MM.1S (cell line): ENCODE results near the gene HECW1.

ENCODE experiments used
- DNase-seq: peaks from one replicate; pipeline ENCODE4 v3.0.0-alpha.2; 2015
- H2AFZ ChIP-seq: fragments of 300-600 bp; sonication (generic); 2 replicates; pipeline ENCODE4 v1.6.0; 2016; ENCODE audit warnings: antibody characterized with exemption, low read length
- H3F3A ChIP-seq: fragments of 300-600 bp; sonication (generic); 2 replicates; pipeline ENCODE4 v1.6.1; 2016; ENCODE audit warnings: mild to moderate bottlenecking, antibody characterized with exemption, low read length, moderate library complexity, mixed read lengths; ENCODE audit not compliant: insufficient read depth
- H3K27ac ChIP-seq: fragments of 300-600 bp; sonication (generic); 2 replicates; pipeline ENCODE4 v1.5.1; 2016; ENCODE audit warnings: mild to moderate bottlenecking, low read length
- H3K27me3 ChIP-seq: fragments of 300-600 bp; sonication (generic); replicated peaks from 2 replicates; pipeline ENCODE4 v1.6.0; 2016; ENCODE audit warnings: low read length; ENCODE audit not compliant: insufficient read depth
- H3K36me3 ChIP-seq: fragments of 300-600 bp; sonication (generic); replicated peaks from 2 replicates; pipeline ENCODE4 v1.6.1; 2016; ENCODE audit warnings: mild to moderate bottlenecking, low read length, mixed read lengths; ENCODE audit not compliant: insufficient read depth
- H3K4me1 ChIP-seq: fragments of 300-600 bp; sonication (generic); 2 replicates; pipeline ENCODE4 v1.6.1; 2016; ENCODE audit warnings: low read length, mixed read lengths
- H3K4me2 ChIP-seq: fragments of 300-600 bp; sonication (generic); 2 replicates; pipeline ENCODE4 v1.6.0; 2016; ENCODE audit warnings: low read depth, low read length
- H3K4me3 ChIP-seq: fragments of 300-600 bp; sonication (generic); 2 replicates; pipeline ENCODE4 v1.5.1; 2016; ENCODE audit warnings: low read length, mixed read lengths
- H3K79me2 ChIP-seq: fragments of 300-600 bp; sonication (generic); 2 replicates; pipeline ENCODE4 v1.6.1; 2016; ENCODE audit warnings: mixed run types, low read length, mixed read lengths
- H3K9ac ChIP-seq: fragments of 300-600 bp; sonication (generic); 2 replicates; pipeline ENCODE4 v1.6.1; 2016; ENCODE audit warnings: low read length, mixed read lengths
- H3K9me2 ChIP-seq: fragments of 300-600 bp; sonication (generic); replicated peaks from 2 replicates; pipeline ENCODE4 v1.6.1; 2016; ENCODE audit warnings: mild to moderate bottlenecking, low read length, mixed read lengths; ENCODE audit not compliant: insufficient read depth
- H3K9me3 ChIP-seq: fragments of 300-600 bp; sonication (generic); replicated peaks from 2 replicates; pipeline ENCODE4 v1.6.1; 2016; ENCODE audit warnings: mild to moderate bottlenecking, low read length, mixed read lengths; ENCODE audit not compliant: insufficient read depth
- H4K20me1 ChIP-seq: fragments of 300-600 bp; sonication (generic); 2 replicates; pipeline ENCODE4 v1.6.1; 2016; ENCODE audit warnings: mild to moderate bottlenecking, low read length, moderate library complexity, mixed read lengths; ENCODE audit not compliant: insufficient read depth
- EZH2 ChIP-seq: fragments of 300-600 bp; sonication (generic); optimal IDR thresholded peaks from 2 replicates; pipeline ENCODE3; 2017; ENCODE audit warnings: low read depth, mild to moderate bottlenecking, antibody characterized with exemption, low read length, mixed read lengths
- EZH2phosphoT487 ChIP-seq: fragments of 300-600 bp; sonication (generic); IDR thresholded peaks from 2 replicates; pipeline ENCODE4 v1.6.1; 2018; ENCODE audit warnings: antibody characterized with exemption, low read length
- TF ChIP-seq, protein P1 (sequence below): fragments of 300-600 bp; sonication (generic); IDR thresholded peaks from 2 replicates; pipeline ENCODE4 v1.5.1; 2016; ENCODE audit warnings: antibody characterized with exemption, low read length, mixed read lengths

The HECW1 gene

DNA sequence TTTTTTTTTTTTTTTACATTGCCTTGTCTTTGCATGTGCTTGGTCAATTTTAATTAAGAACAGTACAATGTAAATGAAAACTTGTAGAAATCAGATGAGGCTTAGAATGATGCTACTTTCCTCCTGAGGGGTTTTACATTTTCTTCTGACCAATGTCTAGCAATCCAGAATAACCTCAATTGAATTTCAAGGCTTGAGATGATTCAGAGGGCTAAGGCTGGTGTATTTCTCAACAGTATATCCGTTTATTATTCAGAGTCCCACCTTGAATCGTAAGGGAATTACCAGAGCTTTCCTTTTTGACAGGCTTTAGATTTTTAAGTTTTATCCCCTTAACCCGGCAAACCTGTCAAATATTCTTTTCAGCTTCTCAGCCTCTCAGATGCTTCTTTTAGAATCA is 239.2 kb downstream of the HECW1 start:
- Histone ChIP-seq H3K4me2 (no peak overlapping the region), H3K9ac (no peak overlapping the region), H3K4me1 (no peaks in the 10 kb centered on the region), H3K9me3 (no peaks in the 10 kb centered on the region), H3F3A (no peaks in the 10 kb centered on the region), H3K9me2 (no peaks in the 10 kb centered on the region), H3K36me3 (no peaks in the 10 kb centered on the region), H2AFZ (no peak overlapping the region), H3K27ac (no peak overlapping the region), H3K79me2 (no peaks in the 10 kb centered on the region), H3K27me3 (no peaks in the 10 kb centered on the region), H4K20me1 (no peaks in the 10 kb centered on the region), H3K4me3 (no peak overlapping the region)
- TF ChIP-seq EZH2phosphoT487 (no peak), EZH2 (no peak)
- TF ChIP-seq, protein P1, sequence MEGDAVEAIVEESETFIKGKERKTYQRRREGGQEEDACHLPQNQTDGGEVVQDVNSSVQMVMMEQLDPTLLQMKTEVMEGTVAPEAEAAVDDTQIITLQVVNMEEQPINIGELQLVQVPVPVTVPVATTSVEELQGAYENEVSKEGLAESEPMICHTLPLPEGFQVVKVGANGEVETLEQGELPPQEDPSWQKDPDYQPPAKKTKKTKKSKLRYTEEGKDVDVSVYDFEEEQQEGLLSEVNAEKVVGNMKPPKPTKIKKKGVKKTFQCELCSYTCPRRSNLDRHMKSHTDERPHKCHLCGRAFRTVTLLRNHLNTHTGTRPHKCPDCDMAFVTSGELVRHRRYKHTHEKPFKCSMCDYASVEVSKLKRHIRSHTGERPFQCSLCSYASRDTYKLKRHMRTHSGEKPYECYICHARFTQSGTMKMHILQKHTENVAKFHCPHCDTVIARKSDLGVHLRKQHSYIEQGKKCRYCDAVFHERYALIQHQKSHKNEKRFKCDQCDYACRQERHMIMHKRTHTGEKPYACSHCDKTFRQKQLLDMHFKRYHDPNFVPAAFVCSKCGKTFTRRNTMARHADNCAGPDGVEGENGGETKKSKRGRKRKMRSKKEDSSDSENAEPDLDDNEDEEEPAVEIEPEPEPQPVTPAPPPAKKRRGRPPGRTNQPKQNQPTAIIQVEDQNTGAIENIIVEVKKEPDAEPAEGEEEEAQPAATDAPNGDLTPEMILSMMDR, result no peak
- no peak for DNase-seq

DNA sequence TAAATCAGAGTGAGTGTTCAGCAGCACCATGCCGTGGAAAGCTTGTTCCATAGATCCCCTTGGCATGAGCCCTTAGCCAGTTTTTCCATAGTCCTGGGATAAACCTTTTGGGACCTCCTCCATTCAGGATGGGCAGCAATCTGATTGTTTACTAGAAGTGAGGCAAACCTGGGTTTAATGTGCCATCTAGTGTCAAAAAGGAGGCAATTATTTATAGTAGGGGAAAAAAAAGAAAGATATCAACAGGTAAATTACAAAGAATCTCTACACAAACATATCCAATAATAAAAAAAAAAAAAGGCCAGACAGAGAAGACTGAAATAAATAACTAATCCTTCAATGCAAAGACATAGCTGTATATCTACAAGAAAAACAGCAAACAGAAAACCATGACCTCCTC is 241.5 kb downstream of the HECW1 start:
- Histone ChIP-seq H3K4me3 (no peak overlapping the region), H2AFZ (no peak overlapping the region), H3K9ac (no peak overlapping the region), H4K20me1 (no peaks in the 10 kb centered on the region), H3K36me3 (no peaks in the 10 kb centered on the region), H3K27ac (no peak overlapping the region), H3K27me3 (no peaks in the 10 kb centered on the region), H3K9me3 (no peaks in the 10 kb centered on the region), H3K4me2 (no peak overlapping the region), H3K9me2 (no peaks in the 10 kb centered on the region), H3K79me2 (no peaks in the 10 kb centered on the region), H3F3A (no peaks in the 10 kb centered on the region), H3K4me1 (no peaks in the 10 kb centered on the region)
- TF ChIP-seq EZH2phosphoT487, result no peak
- no peak for TF ChIP-seq EZH2
- TF ChIP-seq, protein P1, result 0 out of 2 replicates have a peak, but pooled peaks have one; percentile 12
- no peak for DNase-seq

DNA sequence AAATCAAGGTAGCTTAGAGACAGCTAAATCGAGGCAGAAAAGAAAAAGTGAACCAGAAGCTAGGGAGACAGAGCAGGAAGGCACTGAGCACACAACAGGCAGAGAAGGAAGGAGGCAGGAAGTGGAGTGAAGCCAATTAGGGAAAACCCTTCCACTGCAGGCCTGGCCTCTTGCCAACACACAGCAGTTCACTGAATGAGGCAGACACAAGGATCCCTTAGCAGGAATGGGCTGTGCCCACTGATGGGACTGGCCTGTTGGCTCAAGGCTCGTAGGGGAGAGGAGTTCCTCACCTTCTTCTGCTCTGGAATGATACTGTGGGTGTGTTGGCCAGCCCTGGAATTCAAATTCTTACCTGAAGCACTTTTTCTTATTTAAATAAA is 250.2 kb downstream of the HECW1 start:
- no peaks in the 10 kb centered on the region for H3K36me3 ChIP-seq
- H3K27ac ChIP-seq, result no peak overlapping the region
- H3F3A ChIP-seq, result no peaks in the 10 kb centered on the region
- H3K9me3 ChIP-seq, result no peaks in the 10 kb centered on the region
- H2AFZ ChIP-seq, result no peak overlapping the region
- DNase-seq, result no peak
- no peak overlapping the region for H3K4me3 ChIP-seq
- H3K9me2 ChIP-seq, result no peaks in the 10 kb centered on the region
- no peaks in the 10 kb centered on the region for H3K4me1 ChIP-seq
- no peaks in the 10 kb centered on the region for H3K79me2 ChIP-seq
- no peak overlapping the region for H3K9ac ChIP-seq
- H3K4me2 ChIP-seq, result no peak overlapping the region
- no peaks in the 10 kb centered on the region for H4K20me1 ChIP-seq
- no peaks in the 10 kb centered on the region for H3K27me3 ChIP-seq
- TF ChIP-seq EZH2, result no peak
- TF ChIP-seq EZH2phosphoT487, result no peak
- TF ChIP-seq, protein P1, result no peak
